ENCODE results near the gene CCT3. TPM values are rescaled to one million over a fixed set of nuclear protein-coding genes. Genes with fewer than 3 reads are reported as not detected.

The CCT3 gene
- total RNA-seq, 4 donors from 2014 or later: 113 to 175 (median 137) TPM

GRCh38 chr1:156284112-156284511 lies 54.0 kb downstream of the CCT3 start, which contains the start of gene TMEM79:
Gene TMEM79 (plus strand): TSS chr1:156284325. CDS start chr1:156285227, 902 bp downstream.
- no peak for DNase-seq (ENCODE audit: low spot score in 2 of 2)
- Histone ChIP-seq H3K4me1 (peaks cover 0 to 42% (median 16%) of the 10 kb centered on the region in 4 donors), H3K27ac (peak within 1 kb of the TSS in 2 of 4 donors; percentile 88 to 92), H3K9me3 (no peaks in the 10 kb centered on the region), H3K27me3 (no peaks in the 10 kb centered on the region), H3K4me3 (peak within 1 kb of the TSS; percentile 65 to 94 (median 78)), H3K36me3 (peaks cover 0 to 25% (median 0%) of the 10 kb centered on the region in 3 donors)
- 86 to 94% methylated on average over 7 of the region's 7 CpGs for WGBS, 2 donors
- no peak for TF ChIP-seq EP300 (IDR thresholded peaks at IDR 0.05)
- TF ChIP-seq, protein P1, sequence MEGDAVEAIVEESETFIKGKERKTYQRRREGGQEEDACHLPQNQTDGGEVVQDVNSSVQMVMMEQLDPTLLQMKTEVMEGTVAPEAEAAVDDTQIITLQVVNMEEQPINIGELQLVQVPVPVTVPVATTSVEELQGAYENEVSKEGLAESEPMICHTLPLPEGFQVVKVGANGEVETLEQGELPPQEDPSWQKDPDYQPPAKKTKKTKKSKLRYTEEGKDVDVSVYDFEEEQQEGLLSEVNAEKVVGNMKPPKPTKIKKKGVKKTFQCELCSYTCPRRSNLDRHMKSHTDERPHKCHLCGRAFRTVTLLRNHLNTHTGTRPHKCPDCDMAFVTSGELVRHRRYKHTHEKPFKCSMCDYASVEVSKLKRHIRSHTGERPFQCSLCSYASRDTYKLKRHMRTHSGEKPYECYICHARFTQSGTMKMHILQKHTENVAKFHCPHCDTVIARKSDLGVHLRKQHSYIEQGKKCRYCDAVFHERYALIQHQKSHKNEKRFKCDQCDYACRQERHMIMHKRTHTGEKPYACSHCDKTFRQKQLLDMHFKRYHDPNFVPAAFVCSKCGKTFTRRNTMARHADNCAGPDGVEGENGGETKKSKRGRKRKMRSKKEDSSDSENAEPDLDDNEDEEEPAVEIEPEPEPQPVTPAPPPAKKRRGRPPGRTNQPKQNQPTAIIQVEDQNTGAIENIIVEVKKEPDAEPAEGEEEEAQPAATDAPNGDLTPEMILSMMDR (IDR thresholded peaks at IDR 0.05): no peak
- no peak for TF ChIP-seq POLR2A (IDR thresholded peaks at IDR 0.05)

DNA sequence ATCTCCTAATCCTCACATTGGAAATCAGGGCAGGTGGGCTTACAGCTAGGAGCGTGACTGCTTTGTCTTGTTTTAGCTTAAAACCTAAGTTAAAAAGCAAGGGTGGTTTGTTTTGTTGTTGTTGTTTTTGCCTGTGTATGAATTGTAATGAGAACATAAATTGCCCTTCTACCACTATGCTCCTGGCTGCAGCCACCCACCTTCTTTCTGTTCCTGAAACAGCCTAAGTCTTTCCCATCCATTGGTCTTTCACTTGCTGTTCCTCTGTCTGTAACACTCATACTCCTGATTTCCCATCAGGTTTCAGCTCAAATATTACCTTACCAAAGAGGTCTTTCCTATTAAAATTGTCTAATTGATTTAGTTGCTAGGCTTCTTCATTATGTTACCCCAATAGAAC lies 54.6 kb downstream of the CCT3 start:
- H3K27ac ChIP-seq: peak overlapping the region in 1 of 4 donors; percentile 88
- WGBS, 2 donors: 81 to 86% methylated on average over 1 of the region's 1 CpG

GRCh38 chr1:156282479-156283222 lies 55.4 kb downstream of the CCT3 start, which contains the start of gene SMG5:
Gene SMG5 (minus strand): TSS chr1:156282825. CDS start chr1:156282680, 145 bp downstream.
- Histone ChIP-seq H3K9me3 (no peaks in the 10 kb centered on the region), H3K27ac (peak within 1 kb of the TSS; percentile 55 to 92 (median 90)), H3K4me3 (peak within 1 kb of the TSS; percentile 65 to 94 (median 78)), H3K4me1 (peaks cover 0 to 47% (median 16%) of the 10 kb centered on the region in 4 donors), H3K36me3 (peaks cover 0 to 31% (median 8%) of the 10 kb centered on the region in 3 donors), H3K27me3 (no peaks in the 10 kb centered on the region)
- peak; percentile 91 to 93 for DNase-seq (ENCODE audit: low spot score in 2 of 2)
- 0 to 1% methylated on average over 39 to 47 of the region's 50 CpGs for WGBS, 2 donors
- TF ChIP-seq EP300 (IDR thresholded peaks at IDR 0.05): peak; percentile 87 to 94
- peak; percentile 59 to 83 for TF ChIP-seq POLR2A (IDR thresholded peaks at IDR 0.05)
- TF ChIP-seq, protein P1 (IDR thresholded peaks at IDR 0.05): peak in 1 of 5 experiments; percentile 39

More for the DNA sequence above, 54.6 kb downstream of the CCT3 start:
- Histone ChIP-seq H3K27me3 (no peaks in the 10 kb centered on the region), H3K9me3 (no peaks in the 10 kb centered on the region), H3K4me1 (peaks cover 0 to 47% (median 16%) of the 10 kb centered on the region in 4 donors), H3K36me3 (peaks cover 0 to 25% (median 5%) of the 10 kb centered on the region in 3 donors), H3K4me3 (peak overlapping the region; percentile 65 to 94 (median 78))
- TF ChIP-seq POLR2A (IDR thresholded peaks at IDR 0.05) (no peak), EP300 (IDR thresholded peaks at IDR 0.05) (no peak)
- TF ChIP-seq, protein P1 (IDR thresholded peaks at IDR 0.05): no peak
- no peak for DNase-seq (ENCODE audit: low spot score in 2 of 2)

DNA sequence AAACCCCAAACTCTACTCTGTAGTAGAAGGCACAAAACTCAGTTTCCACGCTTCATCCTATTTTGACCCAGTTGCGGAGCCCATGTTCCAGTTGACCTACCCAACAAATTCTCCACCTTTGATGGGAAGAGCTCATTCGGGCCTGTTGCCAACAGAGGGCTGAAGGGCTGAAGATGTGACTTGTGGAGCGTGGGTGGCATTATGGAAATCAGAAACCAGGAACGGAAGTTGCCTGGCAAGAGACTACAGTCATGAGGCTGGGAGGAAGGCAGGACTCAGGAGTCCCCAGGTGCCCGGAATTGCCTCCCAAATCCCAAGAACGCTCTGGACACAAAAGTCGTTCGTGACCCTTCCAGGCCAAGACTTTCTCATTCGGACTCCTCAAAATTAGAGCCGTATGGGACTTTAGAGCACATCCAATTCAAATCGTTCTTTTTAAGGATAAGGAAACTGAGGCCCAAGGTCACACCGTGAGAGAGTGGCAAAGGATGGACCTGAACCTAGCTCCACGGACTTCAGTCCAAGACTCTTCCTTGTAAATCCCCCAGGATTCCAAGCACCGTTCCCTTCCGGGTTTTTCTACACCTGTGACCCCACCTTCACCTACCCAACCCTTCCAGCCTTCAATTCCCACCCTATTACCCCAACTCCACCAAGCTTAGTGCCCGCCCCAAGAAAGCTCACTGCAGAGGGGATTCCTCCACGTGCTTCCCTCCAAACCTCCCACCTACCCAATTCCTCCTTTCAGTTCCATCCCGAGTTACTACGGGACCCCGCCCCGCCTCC lies 56.2 kb downstream of the CCT3 start:
- Histone ChIP-seq H3K4me1 (peaks cover 0 to 47% (median 16%) of the 10 kb centered on the region in 4 donors), H3K36me3 (peaks cover 0 to 39% (median 11%) of the 10 kb centered on the region in 3 donors), H3K9me3 (no peaks in the 10 kb centered on the region), H3K4me3 (peak overlapping the region; percentile 65 to 94 (median 78)), H3K27ac (peak overlapping the region; percentile 55 to 92 (median 90)), H3K27me3 (no peaks in the 10 kb centered on the region)
- no peak for DNase-seq (ENCODE audit: low spot score in 2 of 2)
- 6 to 7% methylated on average over 22 of the region's 22 CpGs for WGBS, 2 donors
- no peak for TF ChIP-seq POLR2A (IDR thresholded peaks at IDR 0.05)
- TF ChIP-seq, protein P1 (IDR thresholded peaks at IDR 0.05): no peak

All from tibial nerve (tissue), 4 donors.